ENCODE data around the gene MGMT. TPM values are rescaled to one million over a fixed set of nuclear protein-coding genes. Genes with fewer than 3 reads are reported as not detected.

The MGMT gene
- total RNA-seq, 3 donors from 2014 or later: 15.4 to 17.5 (median 16.3) TPM

GRCh38 chr10:129534826-129535225 lies 67.8 kb downstream of the MGMT start:
- Histone ChIP-seq H3K36me3 (ENCODE audit: low read depth) (no peaks in the 10 kb centered on the region), H3K4me1 (ENCODE audit: low read depth) (no peaks in the 10 kb centered on the region), H3K9me3 (no peaks in the 10 kb centered on the region), H3K4me3 (no peak overlapping the region)
- ATAC-seq (no peak), DNase-seq (no peak)
- intact Hi-C loops (cut with DNase I, micrococcal nuclease): no loop called here
- no peak for TF ChIP-seq CTCF (IDR thresholded peaks at IDR 0.05)

GRCh38 chr10:129536336-129536735 lies 69.3 kb downstream of the MGMT start:
- intact Hi-C loops (cut with DNase I, micrococcal nuclease): no loop called here
- TF ChIP-seq CTCF (IDR thresholded peaks at IDR 0.05): no peak
- no peak for ATAC-seq

GRCh38 chr10:129537151-129537550 lies 70.1 kb downstream of the MGMT start:
- intact Hi-C loops (cut with DNase I, micrococcal nuclease): no loop called here
- no peaks in the 10 kb centered on the region for H3K4me1 ChIP-seq (ENCODE audit: low read depth)
- ATAC-seq (no peak), DNase-seq (no peak)
- no peaks in the 10 kb centered on the region for H3K9me3 ChIP-seq
- H3K4me3 ChIP-seq: no peak overlapping the region
- no peak for TF ChIP-seq CTCF (IDR thresholded peaks at IDR 0.05)
- no peaks in the 10 kb centered on the region for H3K36me3 ChIP-seq (ENCODE audit: low read depth)

More at GRCh38 chr10:129536336-129536735, 69.3 kb downstream of the MGMT start:
- Histone ChIP-seq H3K4me1 (ENCODE audit: low read depth) (no peaks in the 10 kb centered on the region), H3K36me3 (ENCODE audit: low read depth) (no peaks in the 10 kb centered on the region), H3K9me3 (no peaks in the 10 kb centered on the region), H3K4me3 (no peak overlapping the region)
- DNase-seq: no peak

- ATAC-seq: no peak
Observed at GRCh38 chr10:129538236-129538635, 71.2 kb downstream of the MGMT start.

GRCh38 chr10:129541200-129541599 lies 74.2 kb downstream of the MGMT start:
- no peaks in the 10 kb centered on the region for H3K4me1 ChIP-seq (ENCODE audit: low read depth)
- TF ChIP-seq CTCF (IDR thresholded peaks at IDR 0.05): no peak
- no peak for DNase-seq
- no peaks in the 10 kb centered on the region for H3K36me3 ChIP-seq (ENCODE audit: low read depth)
- no peak for ATAC-seq
- intact Hi-C loops (cut with DNase I, micrococcal nuclease): no loop called here
- no peak overlapping the region for H3K4me3 ChIP-seq
- H3K9me3 ChIP-seq: no peaks in the 10 kb centered on the region

More at GRCh38 chr10:129538236-129538635, 71.2 kb downstream of the MGMT start:
- intact Hi-C loops (cut with DNase I, micrococcal nuclease): no loop called here
- Histone ChIP-seq H3K9me3 (no peaks in the 10 kb centered on the region), H3K36me3 (ENCODE audit: low read depth) (no peaks in the 10 kb centered on the region), H3K4me3 (no peak overlapping the region), H3K4me1 (ENCODE audit: low read depth) (no peaks in the 10 kb centered on the region)
- TF ChIP-seq CTCF (IDR thresholded peaks at IDR 0.05): no peak
- DNase-seq: no peak

All from mucosa of descending colon (tissue), 3 donors.